ENCODE measurements around the gene SEC11A. TPM values are rescaled to one million over a fixed set of nuclear protein-coding genes. Genes with fewer than 3 reads are reported as not detected.

Gene SEC11A
- total and polyA plus RNA-seq, 4 donors = 56.7 to 90.2 (median 71.3) TPM

GRCh38 chr15:84654689-84655453 lies 61.1 kb downstream of the SEC11A start (continued):
- TF ChIP-seq ZBTB33 (IDR thresholded peaks at IDR 0.05) = no peak
- TF ChIP-seq RAD21 (IDR thresholded peaks at IDR 0.05) = peak; percentile 80 to 84

- Histone ChIP-seq H3K4me3 (ENCODE audit: low read depth in 1 of 3, low read length in 3 of 3) (peak within 1 kb of the TSS; percentile 74 to 94 (median 85)), H3K9ac (ENCODE audit: low read depth in 1 of 2, low read length in 2 of 2) (peak within 1 kb of the TSS; percentile 90 to 98), H3K27ac (ENCODE audit: low read depth in 1 of 2, low read length in 2 of 2) (peak within 1 kb of the TSS; percentile 74 to 80), H3K36me3 (ENCODE audit: control insufficient read depth in 4 of 4, insufficient read depth in 3 of 4, low read depth in 1 of 4, low read length in 3 of 4) (peaks cover 2 to 9% (median 6%) of the 10 kb centered on the region in 4 donors), H3K27me3 (ENCODE audit: control insufficient read depth in 4 of 4, insufficient read depth in 4 of 4, low read length in 3 of 4) (no peaks in the 10 kb centered on the region), H3K4me1 (ENCODE audit: control insufficient read depth in 4 of 4, insufficient read depth in 4 of 4, low read length in 3 of 4) (peaks cover 3 to 24% (median 16%) of the 10 kb centered on the region in 4 donors), H3K9me3 (ENCODE audit: control insufficient read depth in 4 of 4, low read length in 3 of 4) (no peaks in the 10 kb centered on the region)
- TF ChIP-seq JUND (IDR thresholded peaks at IDR 0.05) = no peak
- no peak for TF ChIP-seq REST (IDR thresholded peaks at IDR 0.05)
- TF ChIP-seq HNF4G (IDR thresholded peaks at IDR 0.05) = no peak
- no peak for TF ChIP-seq SP1 (IDR thresholded peaks at IDR 0.05)
- no peak for TF ChIP-seq CTCF (IDR thresholded peaks at IDR 0.05; ENCODE audit: low read depth, low read length, missing input control)
- peak; percentile 11 for TF ChIP-seq MAX (IDR thresholded peaks at IDR 0.05)
- no peak for TF ChIP-seq ATF3 (IDR thresholded peaks at IDR 0.05)
- no peak for TF ChIP-seq FOXA2 (IDR thresholded peaks at IDR 0.05)
- TF ChIP-seq GABPA (IDR thresholded peaks at IDR 0.05 in 1 of 2, conservative IDR thresholded peaks at IDR 0.05 in 1 of 2) = peak; percentile 86 to 97
- peak; percentile 8 for TF ChIP-seq NR2F2 (IDR thresholded peaks at IDR 0.05)
- peak in 1 of 2 donors; percentile 7 for TF ChIP-seq RAD21 (IDR thresholded peaks at IDR 0.05)
- no peak for TF ChIP-seq RXRA (IDR thresholded peaks at IDR 0.05)
- no peak for TF ChIP-seq EGR1 (IDR thresholded peaks at IDR 0.05; ENCODE audit: low read depth in 2 of 2)
- no peak for TF ChIP-seq TAF1 (conservative IDR thresholded peaks at IDR 0.05)
- TF ChIP-seq ZBTB33 (IDR thresholded peaks at IDR 0.05) = peak; percentile 100
- TF ChIP-seq YY1 (IDR thresholded peaks at IDR 0.05) = peak; percentile 83
- TF ChIP-seq FOXA1 (IDR thresholded peaks at IDR 0.05) = no peak
- no peak for TF ChIP-seq HNF4A (conservative IDR thresholded peaks at IDR 0.05)
- under 1% methylated on average over 49 of the region's 49 CpGs for WGBS
- peak; percentile 97 for DNase-seq (ENCODE audit: low spot score)
Measured at GRCh38 chr15:84653910-84654688, 61.8 kb downstream of the SEC11A start, which contains the start of gene WDR73. Gene WDR73, minus strand, starts transcription at chr15:84654283. Its CDS starts 9 bp downstream, at chr15:84654274.

All from liver (tissue), 9 donors.